ENCODE results near the gene SEMA5B.

SEMA5B gene

GRCh38 chr3:122960652-122961051, 66.9 kb downstream of the SEMA5B start:
- TF ChIP-seq CTCF (conservative IDR thresholded peaks at IDR 0.05; ENCODE audit: low read depth, low read length) = no peak
- no peak for DNase-seq (ENCODE audit: low read depth)
- H3K4me3 ChIP-seq (ENCODE audit: low read depth, low read length) = no peak overlapping the region

GRCh38 chr3:122959339-122959738, 68.2 kb downstream of the SEMA5B start:
- no peak overlapping the region for H3K4me3 ChIP-seq (ENCODE audit: low read depth, low read length)
- TF ChIP-seq CTCF (conservative IDR thresholded peaks at IDR 0.05; ENCODE audit: low read depth, low read length) = no peak
- DNase-seq (ENCODE audit: low read depth) = no peak

- DNase-seq (ENCODE audit: low read depth) = no peak
Observed at GRCh38 chr3:122957707-122958689, 69.6 kb downstream of the SEMA5B start.

GRCh38 chr3:122956693-122957455, 70.7 kb downstream of the SEMA5B start:
- DNase-seq (ENCODE audit: low read depth) = no peak
- TF ChIP-seq CTCF (conservative IDR thresholded peaks at IDR 0.05; ENCODE audit: low read depth, low read length) = no peak
- no peak overlapping the region for H3K4me3 ChIP-seq (ENCODE audit: low read depth, low read length)

More at GRCh38 chr3:122957707-122958689, 69.6 kb downstream of the SEMA5B start:
- H3K4me3 ChIP-seq (ENCODE audit: low read depth, low read length) = no peak overlapping the region
- no peak for TF ChIP-seq CTCF (conservative IDR thresholded peaks at IDR 0.05; ENCODE audit: low read depth, low read length)

GRCh38 chr3:122955916-122956692, 71.5 kb downstream of the SEMA5B start:
- DNase-seq (ENCODE audit: low read depth) = no peak
- TF ChIP-seq CTCF (conservative IDR thresholded peaks at IDR 0.05; ENCODE audit: low read depth, low read length) = no peak
- no peak overlapping the region for H3K4me3 ChIP-seq (ENCODE audit: low read depth, low read length)

- peak; percentile 43 for DNase-seq (ENCODE audit: low read depth)
- no peak overlapping the region for H3K4me3 ChIP-seq (ENCODE audit: low read depth, low read length)
- peak; percentile 55 for TF ChIP-seq CTCF (conservative IDR thresholded peaks at IDR 0.05; ENCODE audit: low read depth, low read length)
Observed at GRCh38 chr3:122952520-122952919, 75.0 kb downstream of the SEMA5B start.

All from choroid plexus epithelial cell (primary cell).